ENCODE results near the gene KCNH1. TPM values are rescaled to one million over a fixed set of nuclear protein-coding genes. Genes with fewer than 3 reads are reported as not detected.

The KCNH1 gene
- total and polyA plus RNA-seq, 2 experiments from 2014 or later = 0.28 TPM; not detected in 1

GRCh38 chr1:210905365-210905904 is 228.5 kb downstream of the KCNH1 start (continued):
- TF ChIP-seq, protein P1, sequence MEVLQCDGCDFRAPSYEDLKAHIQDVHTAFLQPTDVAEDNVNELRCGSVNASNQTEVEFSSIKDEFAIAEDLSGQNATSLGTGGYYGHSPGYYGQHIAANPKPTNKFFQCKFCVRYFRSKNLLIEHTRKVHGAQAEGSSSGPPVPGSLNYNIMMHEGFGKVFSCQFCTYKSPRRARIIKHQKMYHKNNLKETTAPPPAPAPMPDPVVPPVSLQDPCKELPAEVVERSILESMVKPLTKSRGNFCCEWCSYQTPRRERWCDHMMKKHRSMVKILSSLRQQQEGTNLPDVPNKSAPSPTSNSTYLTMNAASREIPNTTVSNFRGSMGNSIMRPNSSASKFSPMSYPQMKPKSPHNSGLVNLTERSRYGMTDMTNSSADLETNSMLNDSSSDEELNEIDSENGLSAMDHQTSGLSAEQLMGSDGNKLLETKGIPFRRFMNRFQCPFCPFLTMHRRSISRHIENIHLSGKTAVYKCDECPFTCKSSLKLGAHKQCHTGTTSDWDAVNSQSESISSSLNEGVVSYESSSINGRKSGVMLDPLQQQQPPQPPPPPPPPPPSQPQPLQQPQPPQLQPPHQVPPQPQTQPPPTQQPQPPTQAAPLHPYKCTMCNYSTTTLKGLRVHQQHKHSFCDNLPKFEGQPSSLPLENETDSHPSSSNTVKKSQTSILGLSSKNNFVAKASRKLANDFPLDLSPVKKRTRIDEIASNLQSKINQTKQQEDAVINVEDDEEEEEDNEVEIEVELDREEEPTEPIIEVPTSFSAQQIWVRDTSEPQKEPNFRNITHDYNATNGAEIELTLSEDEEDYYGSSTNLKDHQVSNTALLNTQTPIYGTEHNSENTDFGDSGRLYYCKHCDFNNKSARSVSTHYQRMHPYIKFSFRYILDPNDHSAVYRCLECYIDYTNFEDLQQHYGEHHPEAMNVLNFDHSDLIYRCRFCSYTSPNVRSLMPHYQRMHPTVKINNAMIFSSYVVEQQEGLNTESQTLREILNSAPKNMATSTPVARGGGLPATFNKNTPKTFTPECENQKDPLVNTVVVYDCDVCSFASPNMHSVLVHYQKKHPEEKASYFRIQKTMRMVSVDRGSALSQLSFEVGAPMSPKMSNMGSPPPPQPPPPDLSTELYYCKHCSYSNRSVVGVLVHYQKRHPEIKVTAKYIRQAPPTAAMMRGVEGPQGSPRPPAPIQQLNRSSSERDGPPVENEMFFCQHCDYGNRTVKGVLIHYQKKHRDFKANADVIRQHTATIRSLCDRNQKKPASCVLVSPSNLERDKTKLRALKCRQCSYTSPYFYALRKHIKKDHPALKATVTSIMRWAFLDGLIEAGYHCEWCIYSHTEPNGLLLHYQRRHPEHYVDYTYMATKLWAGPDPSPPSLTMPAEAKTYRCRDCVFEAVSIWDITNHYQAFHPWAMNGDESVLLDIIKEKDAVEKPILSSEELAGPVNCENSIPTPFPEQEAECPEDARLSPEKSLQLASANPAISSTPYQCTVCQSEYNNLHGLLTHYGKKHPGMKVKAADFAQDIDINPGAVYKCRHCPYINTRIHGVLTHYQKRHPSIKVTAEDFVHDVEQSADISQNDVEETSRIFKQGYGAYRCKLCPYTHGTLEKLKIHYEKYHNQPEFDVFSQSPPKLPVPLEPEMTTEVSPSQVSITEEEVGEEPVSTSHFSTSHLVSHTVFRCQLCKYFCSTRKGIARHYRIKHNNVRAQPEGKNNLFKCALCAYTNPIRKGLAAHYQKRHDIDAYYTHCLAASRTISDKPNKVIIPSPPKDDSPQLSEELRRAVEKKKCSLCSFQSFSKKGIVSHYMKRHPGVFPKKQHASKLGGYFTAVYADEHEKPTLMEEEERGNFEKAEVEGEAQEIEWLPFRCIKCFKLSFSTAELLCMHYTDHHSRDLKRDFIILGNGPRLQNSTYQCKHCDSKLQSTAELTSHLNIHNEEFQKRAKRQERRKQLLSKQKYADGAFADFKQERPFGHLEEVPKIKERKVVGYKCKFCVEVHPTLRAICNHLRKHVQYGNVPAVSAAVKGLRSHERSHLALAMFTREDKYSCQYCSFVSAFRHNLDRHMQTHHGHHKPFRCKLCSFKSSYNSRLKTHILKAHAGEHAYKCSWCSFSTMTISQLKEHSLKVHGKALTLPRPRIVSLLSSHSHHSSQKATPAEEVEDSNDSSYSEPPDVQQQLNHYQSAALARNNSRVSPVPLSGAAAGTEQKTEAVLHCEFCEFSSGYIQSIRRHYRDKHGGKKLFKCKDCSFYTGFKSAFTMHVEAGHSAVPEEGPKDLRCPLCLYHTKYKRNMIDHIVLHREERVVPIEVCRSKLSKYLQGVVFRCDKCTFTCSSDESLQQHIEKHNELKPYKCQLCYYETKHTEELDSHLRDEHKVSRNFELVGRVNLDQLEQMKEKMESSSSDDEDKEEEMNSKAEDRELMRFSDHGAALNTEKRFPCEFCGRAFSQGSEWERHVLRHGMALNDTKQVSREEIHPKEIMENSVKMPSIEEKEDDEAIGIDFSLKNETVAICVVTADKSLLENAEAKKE (CRISPR knock-in tag; IDR thresholded peaks at IDR 0.05) = no peak
- no peak for TF ChIP-seq ETS1 (IDR thresholded peaks at IDR 0.05)
- no peak for TF ChIP-seq EZH2phosphoT487 (IDR thresholded peaks at IDR 0.05; ENCODE audit: unreplicated experiment)
- no peak for TF ChIP-seq CTCF (conservative IDR thresholded peaks at IDR 0.05; ENCODE audit: low read depth in 2 of 2)
- no peak for TF ChIP-seq POLR2AphosphoS5 (IDR thresholded peaks at IDR 0.05; ENCODE audit: low read depth)
- TF ChIP-seq STAT1 (IDR thresholded peaks at IDR 0.05; ENCODE audit: unreplicated experiment) = no peak

All from GM23338 (cell line).